Measurements from ENCODE around the gene GABARAPL2.

Gene GABARAPL2

GRCh38 chr16:75589306-75589705, 23.1 kb downstream of the GABARAPL2 start:
- H3K4me1 ChIP-seq (ENCODE audit: control insufficient read depth, insufficient read depth, low read length): peaks cover 5% of the 10 kb centered on the region; the same call in 1 of the 2 replicates
- H3K36me3 ChIP-seq (ENCODE audit: control insufficient read depth in 2 of 2, insufficient read depth in 1 of 2, low read length in 2 of 2): peaks cover 0 to 27% of the 10 kb centered on the region in 2 experiments; a peak in 1 of 3 replicates
- no peak overlapping the region for H3K27ac ChIP-seq (ENCODE audit: extremely low read depth, low read depth, low read length)
- no peak overlapping the region for H3K4me3 ChIP-seq (ENCODE audit: low read depth, low read length)
- no peaks in the 10 kb centered on the region for H3K9me3 ChIP-seq (ENCODE audit: control insufficient read depth, insufficient read depth, low read depth, low read length)
- POLR2A ChIA-PET: no interaction called here
- TF ChIP-seq ZNF585B (tag by site-specific recombination; IDR thresholded peaks at IDR 0.05) (no peak), MZF1 (tag by site-specific recombination; IDR thresholded peaks at IDR 0.05; ENCODE audit: borderline replicate concordance) (no peak), ELK4 (IDR thresholded peaks at IDR 0.05; ENCODE audit: borderline replicate concordance, low read depth, low read length) (no peak), INSM2 (tag by site-specific recombination; IDR thresholded peaks at IDR 0.05) (no peak), ZNF132 (tag by site-specific recombination; IDR thresholded peaks at IDR 0.05; ENCODE audit: borderline replicate concordance) (no peak), YY2 (tag by site-specific recombination; IDR thresholded peaks at IDR 0.05) (no peak), ZNF473 (tag by site-specific recombination; IDR thresholded peaks at IDR 0.05) (no peak), ZNF423 (tag by site-specific recombination; IDR thresholded peaks at IDR 0.05) (no peak), ZNF645 (tag by site-specific recombination; IDR thresholded peaks at IDR 0.05) (no peak), ZSCAN30 (tag by site-specific recombination; IDR thresholded peaks at IDR 0.05) (no peak), ZNF639 (tag by site-specific recombination; IDR thresholded peaks at IDR 0.05) (no peak), BCL11B (tag by site-specific recombination; IDR thresholded peaks at IDR 0.05; ENCODE audit: low read depth) (no peak), ZNF404 (tag by site-specific recombination; IDR thresholded peaks at IDR 0.05) (no peak), SP3 (tag by site-specific recombination; IDR thresholded peaks at IDR 0.05) (no peak), KLF1 (tag by site-specific recombination; IDR thresholded peaks at IDR 0.05) (no peak), PRDM6 (tag by site-specific recombination; IDR thresholded peaks at IDR 0.05) (no peak), ZNF280C (tag by site-specific recombination; IDR thresholded peaks at IDR 0.05) (no peak), ZNF169 (tag by site-specific recombination; IDR thresholded peaks at IDR 0.05) (no peak), ZNF530 (tag by site-specific recombination; IDR thresholded peaks at IDR 0.05; ENCODE audit: low read depth) (no peak)
- CTCF ChIA-PET: no interaction called here

Measured in HEK293 (cell line).